ENCODE measurements around the gene SLC35B2.

DNA sequence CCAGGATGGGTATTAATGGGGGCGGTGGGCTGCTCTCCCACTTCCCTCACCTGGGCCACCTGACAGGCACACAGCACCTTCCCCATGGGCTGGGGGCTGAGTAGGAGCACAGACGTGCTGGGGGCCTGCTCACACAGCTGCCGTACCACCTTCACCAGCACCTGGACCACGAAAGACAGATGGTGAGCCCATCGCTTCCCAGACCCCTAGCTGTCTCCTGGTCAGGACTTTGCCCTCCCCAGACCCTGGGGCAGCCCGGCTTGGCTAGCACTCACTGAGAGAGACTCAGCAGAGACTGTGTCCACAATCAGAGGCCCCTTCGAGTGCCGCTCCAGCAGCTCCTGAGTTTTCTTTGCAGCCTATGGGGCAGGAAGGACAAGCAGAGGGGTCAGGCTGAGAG, 43.8 kb upstream of the SLC35B2 start:
- TF ChIP-seq, protein P1, sequence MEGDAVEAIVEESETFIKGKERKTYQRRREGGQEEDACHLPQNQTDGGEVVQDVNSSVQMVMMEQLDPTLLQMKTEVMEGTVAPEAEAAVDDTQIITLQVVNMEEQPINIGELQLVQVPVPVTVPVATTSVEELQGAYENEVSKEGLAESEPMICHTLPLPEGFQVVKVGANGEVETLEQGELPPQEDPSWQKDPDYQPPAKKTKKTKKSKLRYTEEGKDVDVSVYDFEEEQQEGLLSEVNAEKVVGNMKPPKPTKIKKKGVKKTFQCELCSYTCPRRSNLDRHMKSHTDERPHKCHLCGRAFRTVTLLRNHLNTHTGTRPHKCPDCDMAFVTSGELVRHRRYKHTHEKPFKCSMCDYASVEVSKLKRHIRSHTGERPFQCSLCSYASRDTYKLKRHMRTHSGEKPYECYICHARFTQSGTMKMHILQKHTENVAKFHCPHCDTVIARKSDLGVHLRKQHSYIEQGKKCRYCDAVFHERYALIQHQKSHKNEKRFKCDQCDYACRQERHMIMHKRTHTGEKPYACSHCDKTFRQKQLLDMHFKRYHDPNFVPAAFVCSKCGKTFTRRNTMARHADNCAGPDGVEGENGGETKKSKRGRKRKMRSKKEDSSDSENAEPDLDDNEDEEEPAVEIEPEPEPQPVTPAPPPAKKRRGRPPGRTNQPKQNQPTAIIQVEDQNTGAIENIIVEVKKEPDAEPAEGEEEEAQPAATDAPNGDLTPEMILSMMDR (IDR thresholded peaks at IDR 0.05 in 8 of 11, conservative IDR thresholded peaks at IDR 0.05 in 3 of 11), result no peak
- no peak for TF ChIP-seq POLR2A (IDR thresholded peaks at IDR 0.05)

Measured in spleen (tissue), 7 donors.